Activated T-cell treated with anti-CD3 and anti-CD28 coated beads, Interleukin-2, amount 50 U/mL, for 72 hours (primary cell): ENCODE data around the gene DENND4A. TPM values are rescaled to one million over a fixed set of nuclear protein-coding genes. Genes with fewer than 3 reads are reported as not detected.
"Not testable (repeated sequence)": the region's sequence is repeated elsewhere in the genome, so short reads cannot be mapped to it uniquely, and the experiment has no call there.

Experiments used
- ATAC-seq, 2 donors: fragments of 150-1000 bp; cut with Tn5 transposase; replicated peaks in 1 of 2; 2 replicates each; pipeline ENCODE4 v1.10.0; 2021; ENCODE audit warnings: moderate library complexity in 2 of 2, mild to moderate bottlenecking in 1 of 2
- DNase-seq, 2 donors: peaks; one replicate each; pipeline ENCODE4 v3.0.0; 2021 to 2022; ENCODE audit warnings: mixed read lengths in 1 of 2
- H3K27ac Mint-ChIP-seq: one replicate; pipeline ENCODE4 v1.8.0; 2022; ENCODE audit warnings: mild to moderate bottlenecking, moderate library complexity, mixed read lengths
- H3K27me3 Mint-ChIP-seq: one replicate; pipeline ENCODE4 v1.8.0; 2022; ENCODE audit warnings: low read depth, mixed read lengths
- H3K36me3 Mint-ChIP-seq, 2 donors: one replicate each; pipeline ENCODE4 v1.8.0; 2022; ENCODE audit warnings: mixed read lengths in 2 of 2, mild to moderate bottlenecking in 1 of 2; ENCODE audit not compliant: insufficient read depth in 2 of 2
- H3K4me1 Mint-ChIP-seq: one replicate; pipeline ENCODE4 v1.8.0; 2022; ENCODE audit warnings: low read depth, mixed read lengths
- H3K4me3 Mint-ChIP-seq, 2 donors: one replicate each; pipeline ENCODE4 v1.8.0; 2022; ENCODE audit warnings: mild to moderate bottlenecking in 2 of 2, mixed read lengths in 2 of 2, moderate library complexity in 2 of 2
- H3K9me3 Mint-ChIP-seq, 2 donors: one replicate each; pipeline ENCODE4 v1.8.0; 2022; ENCODE audit warnings: mixed read lengths in 2 of 2
- total RNA-seq, 2 donors: library from RNA; stranded (reverse); gene quantifications; one replicate each; pipeline ENCODE4 v1.2.3, GENCODE V29; 2022

DENND4A gene
- total RNA-seq, 2 donors from 2014 or later: 56.7 to 59.3 TPM

- peaks cover 7 to 9% of the 10 kb centered on the region in 2 donors for H3K36me3 Mint-ChIP-seq
- DNase-seq (no peak), ATAC-seq (no peak)
- peaks cover 3 to 7% of the 10 kb centered on the region in 2 donors for H3K9me3 Mint-ChIP-seq
- peaks cover 38% of the 10 kb centered on the region for H3K4me1 Mint-ChIP-seq
- H3K27ac Mint-ChIP-seq: peak overlapping the region; percentile 89
- H3K27me3 Mint-ChIP-seq: no peaks in the 10 kb centered on the region
- no peak overlapping the region for H3K4me3 Mint-ChIP-seq
Observed at GRCh38 chr15:65812467-65812866, 20.4 kb upstream of the DENND4A start.

- Mint-ChIP-seq H3K9me3 (peaks cover 3 to 7% of the 10 kb centered on the region in 2 donors), H3K36me3 (peaks cover 7 to 9% of the 10 kb centered on the region in 2 donors), H3K27me3 (no peaks in the 10 kb centered on the region), H3K4me1 (peaks cover 38% of the 10 kb centered on the region), H3K4me3 (no peak overlapping the region), H3K27ac (no peak overlapping the region)
- no peak for DNase-seq
- ATAC-seq: no peak
Observed at GRCh38 chr15:65811835-65812234, 19.7 kb upstream of the DENND4A start.

- H3K27me3 Mint-ChIP-seq, H3K27ac Mint-ChIP-seq, H3K9me3 Mint-ChIP-seq, ATAC-seq, H3K36me3 Mint-ChIP-seq, DNase-seq, H3K4me3 Mint-ChIP-seq: not testable (repeated sequence)
- peaks cover 38% of the 10 kb centered on the region for H3K4me1 Mint-ChIP-seq
Observed at GRCh38 chr15:65811011-65811733, 19.1 kb upstream of the DENND4A start.

- peak overlapping the region; percentile 42 for H3K27ac Mint-ChIP-seq
- H3K4me3 Mint-ChIP-seq: peak overlapping the region; percentile 52 to 64
- no peaks in the 10 kb centered on the region for H3K27me3 Mint-ChIP-seq
- H3K9me3 Mint-ChIP-seq: no peaks in the 10 kb centered on the region
- H3K4me1 Mint-ChIP-seq: peaks cover 50% of the 10 kb centered on the region
- DNase-seq: no peak
- ATAC-seq: no peak
- no peaks in the 10 kb centered on the region for H3K36me3 Mint-ChIP-seq
Observed at GRCh38 chr15:65806397-65806796, 14.3 kb upstream of the DENND4A start.

GRCh38 chr15:65805019-65805745, 13.1 kb upstream of the DENND4A start:
- Mint-ChIP-seq H3K4me1 (peaks cover 55% of the 10 kb centered on the region), H3K4me3 (peak overlapping the region; percentile 52 to 64), H3K9me3 (no peaks in the 10 kb centered on the region), H3K27me3 (no peaks in the 10 kb centered on the region), H3K36me3 (no peaks in the 10 kb centered on the region), H3K27ac (peak overlapping the region; percentile 64)
- ATAC-seq (peak; percentile 82 to 88), DNase-seq (no peak)

GRCh38 chr15:65804252-65804931, 12.3 kb upstream of the DENND4A start:
- H3K9me3 Mint-ChIP-seq: no peaks in the 10 kb centered on the region
- H3K36me3 Mint-ChIP-seq: no peaks in the 10 kb centered on the region
- no peak for DNase-seq
- H3K4me3 Mint-ChIP-seq: peak overlapping the region; percentile 56 to 64
- peak overlapping the region; percentile 64 for H3K27ac Mint-ChIP-seq
- peak; percentile 25 to 35 for ATAC-seq
- H3K27me3 Mint-ChIP-seq: no peaks in the 10 kb centered on the region
- H3K4me1 Mint-ChIP-seq: peaks cover 47% of the 10 kb centered on the region

GRCh38 chr15:65801229-65801805, 9.2 kb upstream of the DENND4A start:
- H3K36me3 Mint-ChIP-seq: no peaks in the 10 kb centered on the region
- no peak overlapping the region for H3K27ac Mint-ChIP-seq
- ATAC-seq (no peak), DNase-seq (no peak)
- H3K27me3 Mint-ChIP-seq: no peaks in the 10 kb centered on the region
- peaks cover 49% of the 10 kb centered on the region for H3K4me1 Mint-ChIP-seq
- no peak overlapping the region for H3K4me3 Mint-ChIP-seq
- no peaks in the 10 kb centered on the region for H3K9me3 Mint-ChIP-seq

- DNase-seq: no peak
- peak overlapping the region; percentile 35 for H3K27ac Mint-ChIP-seq
- H3K27me3 Mint-ChIP-seq: no peaks in the 10 kb centered on the region
- ATAC-seq: no peak
- H3K4me1 Mint-ChIP-seq: peaks cover 66% of the 10 kb centered on the region
- H3K9me3 Mint-ChIP-seq: no peaks in the 10 kb centered on the region
- no peaks in the 10 kb centered on the region for H3K36me3 Mint-ChIP-seq
- H3K4me3 Mint-ChIP-seq: peak overlapping the region; percentile 57
Observed at GRCh38 chr15:65796610-65797078, 4.6 kb upstream of the DENND4A start.

GRCh38 chr15:65795663-65796216, 3.6 kb upstream of the DENND4A start:
- H3K4me3 Mint-ChIP-seq: peak overlapping the region; percentile 57
- H3K4me1 Mint-ChIP-seq: peaks cover 58% of the 10 kb centered on the region
- H3K36me3 Mint-ChIP-seq: no peaks in the 10 kb centered on the region
- DNase-seq (no peak), ATAC-seq (no peak)
- no peaks in the 10 kb centered on the region for H3K9me3 Mint-ChIP-seq
- H3K27me3 Mint-ChIP-seq: no peaks in the 10 kb centered on the region
- peak overlapping the region; percentile 88 for H3K27ac Mint-ChIP-seq

- Mint-ChIP-seq H3K36me3 (no peaks in the 10 kb centered on the region), H3K27ac (peak overlapping the region; percentile 91), H3K9me3 (no peaks in the 10 kb centered on the region), H3K4me3 (peak overlapping the region; percentile 76 to 90), H3K4me1 (peaks cover 73% of the 10 kb centered on the region), H3K27me3 (no peaks in the 10 kb centered on the region)
- ATAC-seq: no peak
- DNase-seq: no peak
Observed at GRCh38 chr15:65793818-65794104, 1.7 kb upstream of the DENND4A start.

GRCh38 chr15:65792988-65793817, 1.1 kb upstream of the DENND4A start:
- no peaks in the 10 kb centered on the region for H3K36me3 Mint-ChIP-seq
- H3K27me3 Mint-ChIP-seq: no peaks in the 10 kb centered on the region
- peak overlapping the region; percentile 93 for H3K27ac Mint-ChIP-seq
- DNase-seq (no peak), ATAC-seq (no peak)
- no peaks in the 10 kb centered on the region for H3K9me3 Mint-ChIP-seq
- peaks cover 77% of the 10 kb centered on the region for H3K4me1 Mint-ChIP-seq
- peak overlapping the region; percentile 90 to 92 for H3K4me3 Mint-ChIP-seq
